ENCODE measurements around the gene OSBPL6. TPM values are rescaled to one million over a fixed set of nuclear protein-coding genes. Genes with fewer than 3 reads are reported as not detected.

OSBPL6 gene
- total and polyA plus RNA-seq, 9 of the 15 experiments (the other 6 are each of a cell fraction or from before 2014, with no cell fraction given): 3.4 to 12.7 (median 9.3) TPM

DNA sequence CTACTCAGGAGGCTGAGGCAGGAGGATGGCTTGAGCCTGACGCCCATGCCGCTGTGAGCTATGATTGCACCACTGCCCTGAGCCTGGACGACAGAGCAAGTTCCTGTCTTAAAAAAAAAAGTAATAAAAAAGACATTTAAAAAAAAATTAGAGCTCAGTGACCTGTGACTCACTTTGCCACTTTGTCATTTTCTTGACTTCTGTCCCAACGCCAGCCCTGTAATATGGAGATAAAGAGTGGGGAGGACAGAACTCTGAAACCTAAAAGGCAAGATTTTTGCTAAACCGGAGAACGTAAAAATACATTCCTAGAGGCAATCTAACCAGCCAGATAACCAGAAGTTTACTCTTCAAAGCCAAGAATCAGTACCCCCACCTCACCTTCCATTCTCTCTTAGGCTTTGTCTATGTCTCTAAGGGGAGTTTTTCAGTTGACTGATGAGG, 207.7 kb downstream of the OSBPL6 start (continued):
- 0 out of 4 replicates have a peak, but pooled peaks of 1 of the 2 experiments have one; percentile 58 for TF ChIP-seq BCLAF1 (IDR thresholded peaks at IDR 0.05; ENCODE audit: borderline replicate concordance in 1 of 2, control insufficient read depth in 1 of 2, low read depth in 2 of 2, low read length in 1 of 2)
- TF ChIP-seq GABPA (tag; conservative IDR thresholded peaks at IDR 0.05; ENCODE audit: low read depth): 0 out of 2 replicates have a peak, but pooled peaks have one; percentile 16
- no peak for TF ChIP-seq MCM5 (IDR thresholded peaks at IDR 0.05; ENCODE audit: low read depth)
- peak; percentile 78 for TF ChIP-seq KLF16 (IDR thresholded peaks at IDR 0.05)
- TF ChIP-seq, protein P1, sequence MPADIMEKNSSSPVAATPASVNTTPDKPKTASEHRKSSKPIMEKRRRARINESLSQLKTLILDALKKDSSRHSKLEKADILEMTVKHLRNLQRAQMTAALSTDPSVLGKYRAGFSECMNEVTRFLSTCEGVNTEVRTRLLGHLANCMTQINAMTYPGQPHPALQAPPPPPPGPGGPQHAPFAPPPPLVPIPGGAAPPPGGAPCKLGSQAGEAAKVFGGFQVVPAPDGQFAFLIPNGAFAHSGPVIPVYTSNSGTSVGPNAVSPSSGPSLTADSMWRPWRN (IDR thresholded peaks at IDR 0.05; ENCODE audit: low read depth): peak; percentile 62
- TF ChIP-seq STAT5A (IDR thresholded peaks at IDR 0.05; ENCODE audit: borderline replicate concordance, low read length): peak; percentile 79
- no peak for TF ChIP-seq HDAC3 (IDR thresholded peaks at IDR 0.05; ENCODE audit: borderline replicate concordance, partially characterized antibody)
- TF ChIP-seq SMAD1 (IDR thresholded peaks at IDR 0.05; ENCODE audit: low read depth, low read length, partially characterized antibody): no peak
- no peak for TF ChIP-seq ARID2 (IDR thresholded peaks at IDR 0.05)
- TF ChIP-seq ZNF263 (CRISPR knock-in tag; IDR thresholded peaks at IDR 0.05; ENCODE audit: borderline replicate concordance): 0 out of 2 replicates have a peak, but pooled peaks have one; percentile 17
- TF ChIP-seq ZBTB40 (IDR thresholded peaks at IDR 0.05): no peak; the same call in 1 of the 2 replicates
- TF ChIP-seq ZBTB40 (CRISPR knock-in tag; IDR thresholded peaks at IDR 0.05): no peak
- peak; percentile 72; the same call in 1 of the 2 replicates for TF ChIP-seq TCF7 (IDR thresholded peaks at IDR 0.05; ENCODE audit: borderline replicate concordance)
- TF ChIP-seq NELFE (IDR thresholded peaks at IDR 0.05; ENCODE audit: insufficient read depth, insufficient read length): no peak
- TF ChIP-seq ADNP (tag; IDR thresholded peaks at IDR 0.05): no peak
- no peak for TF ChIP-seq RB1 (IDR thresholded peaks at IDR 0.05; ENCODE audit: low read depth)
- TF ChIP-seq CC2D1A (IDR thresholded peaks at IDR 0.05): peak; percentile 19; the same call in 1 of the 2 replicates
